Islet of Langerhans (tissue), 1 donor: Measurements from ENCODE around the gene EIPR1.

Source experiments
- FAIRE-seq: peaks from one replicate; lab custom pipeline; 2011; peaks lifted over from hg19 to GRCh38; lab: Jason Lieb, UNC

The EIPR1 gene

GRCh38 chr2:3246928-3247714, 130.5 kb downstream of the EIPR1 start:
- no peak for FAIRE-seq

GRCh38 chr2:3246406-3246805, 131.2 kb downstream of the EIPR1 start:
- FAIRE-seq: no peak

- FAIRE-seq: no peak
Measured at GRCh38 chr2:3244486-3244885, 133.1 kb downstream of the EIPR1 start.

- no peak for FAIRE-seq
Measured at GRCh38 chr2:3243804-3244203, 133.8 kb downstream of the EIPR1 start.

- FAIRE-seq: no peak
Measured at GRCh38 chr2:3242747-3243369, 134.8 kb downstream of the EIPR1 start.

- no peak for FAIRE-seq
Measured at GRCh38 chr2:3241971-3242746, 135.5 kb downstream of the EIPR1 start.

- no peak for FAIRE-seq
Measured at GRCh38 chr2:3238951-3239841, 138.4 kb downstream of the EIPR1 start.

GRCh38 chr2:3236300-3237045, 141.1 kb downstream of the EIPR1 start:
- FAIRE-seq: no peak

GRCh38 chr2:3233877-3234276, 143.7 kb downstream of the EIPR1 start:
- no peak for FAIRE-seq

- FAIRE-seq: no peak
Measured at GRCh38 chr2:3229221-3229620, 148.4 kb downstream of the EIPR1 start.

- no peak for FAIRE-seq
Measured at GRCh38 chr2:3224681-3225080, 152.9 kb downstream of the EIPR1 start.

GRCh38 chr2:3223080-3223923, 154.3 kb downstream of the EIPR1 start:
- no peak for FAIRE-seq

- FAIRE-seq: no peak
Measured at GRCh38 chr2:3222636-3223035, 155.0 kb downstream of the EIPR1 start.

- FAIRE-seq: no peak
Measured at GRCh38 chr2:3219536-3219935, 158.1 kb downstream of the EIPR1 start.

GRCh38 chr2:3217646-3218045, 160.0 kb downstream of the EIPR1 start:
- no peak for FAIRE-seq

- no peak for FAIRE-seq
Measured at GRCh38 chr2:3216841-3217495, 160.7 kb downstream of the EIPR1 start.

GRCh38 chr2:3214806-3215404, 162.7 kb downstream of the EIPR1 start:
- no peak for FAIRE-seq

- FAIRE-seq: no peak
Measured at GRCh38 chr2:3214065-3214464, 163.6 kb downstream of the EIPR1 start.

GRCh38 chr2:3212984-3213383, 164.6 kb downstream of the EIPR1 start:
- no peak for FAIRE-seq

GRCh38 chr2:3212061-3212362, 165.6 kb downstream of the EIPR1 start:
- no peak for FAIRE-seq
